SK-N-SH treated with all-trans-retinoic acid at 6 μM for 48 hours (cell line): ENCODE data around the gene GRIN2B.
A peak's percentile ranks its signal among the peaks of the same experiment; 100 is the strongest.

ENCODE experiments used
- ATAC-seq: fragments of 200-7000 bp; cut with Tn5 transposase; 3 replicates; pipeline ENCODE4 v1.9.1; 2020; ENCODE audit warnings: mild to moderate bottlenecking, moderate library complexity
- ARNTL ChIP-seq: fragments of 450-650 bp; formaldehyde crosslinking; IDR thresholded peaks from 2 replicates; pipeline ENCODE4 v1.5.0; 2020; ENCODE audit warnings: low read depth, mild to moderate bottlenecking, moderate library complexity, borderline replicate concordance
- BACH2 ChIP-seq: fragments of 250-450 bp; sonication (Bioruptor Pico); IDR thresholded peaks from 2 replicates; pipeline ENCODE4 v1.9.0; 2021; ENCODE audit warnings: mild to moderate bottlenecking, borderline replicate concordance
- CREB5 ChIP-seq: fragments of 250-450 bp; sonication (Bioruptor Pico); IDR thresholded peaks from 2 replicates; pipeline ENCODE4 v1.5.1; 2020; ENCODE audit warnings: low read depth, mild to moderate bottlenecking, moderate library complexity
- CSRNP3 ChIP-seq: fragments of 250-450 bp; sonication (Bioruptor Pico); IDR thresholded peaks from 2 replicates; pipeline ENCODE4 v1.5.1; 2021; ENCODE audit warnings: mild to moderate bottlenecking, moderate library complexity
- GLIS3 ChIP-seq: fragments of 250-450 bp; sonication (Bioruptor Pico); IDR thresholded peaks from 2 replicates; pipeline ENCODE4 v1.5.0; 2020; ENCODE audit warnings: mild to moderate bottlenecking, moderate library complexity
- OSR1 ChIP-seq: fragments of 250-450 bp; sonication (Bioruptor Pico); IDR thresholded peaks from 2 replicates; pipeline ENCODE4 v1.8.0; 2022; ENCODE audit warnings: moderate library complexity, mild to moderate bottlenecking, inconsistent platforms
- PATZ1 ChIP-seq: fragments of 250-450 bp; sonication (Bioruptor Pico); IDR thresholded peaks from 2 replicates; pipeline ENCODE4 v1.8.0; 2020; ENCODE audit warnings: mild to moderate bottlenecking, moderate library complexity, borderline replicate concordance
- POU6F1 ChIP-seq: fragments of 250-450 bp; sonication (Bioruptor Pico); IDR thresholded peaks from 2 replicates; pipeline ENCODE4 v1.8.0; 2021; ENCODE audit warnings: low read depth, mild to moderate bottlenecking, moderate library complexity, borderline replicate concordance
- PPARA ChIP-seq: fragments of 250-450 bp; sonication (Bioruptor Pico); IDR thresholded peaks from 2 replicates; pipeline ENCODE4 v1.5.0; 2020; ENCODE audit warnings: mild to moderate bottlenecking, borderline replicate concordance
- RARB ChIP-seq: fragments of 250-450 bp; sonication (Bioruptor Pico); IDR thresholded peaks from 2 replicates; pipeline ENCODE4 v1.8.0; 2021; ENCODE audit warnings: mild to moderate bottlenecking, moderate library complexity
- TCF4 ChIP-seq: fragments of 250-450 bp; sonication (Bioruptor Pico); IDR thresholded peaks from 2 replicates; pipeline ENCODE4 v1.8.0; 2021; ENCODE audit warnings: mild to moderate bottlenecking, moderate library complexity, borderline replicate concordance
- ZC3H10 ChIP-seq: fragments of 250-450 bp; sonication (Bioruptor Pico); IDR thresholded peaks from 2 replicates; pipeline ENCODE4 v1.5.1; 2021; ENCODE audit warnings: mild to moderate bottlenecking, moderate library complexity
- ZFP3 ChIP-seq: fragments of 250-450 bp; sonication (Bioruptor Pico); IDR thresholded peaks from 2 replicates; pipeline ENCODE4 v1.5.0; 2020; ENCODE audit warnings: mild to moderate bottlenecking, moderate library complexity
- ZNF565 ChIP-seq: fragments of 450-650 bp; formaldehyde crosslinking; conservative IDR thresholded peaks from 2 replicates; pipeline ENCODE4 v1.5.0; 2020; ENCODE audit warnings: low read depth, mild to moderate bottlenecking, moderate library complexity
- ZNF70 ChIP-seq: fragments of 450-650 bp; formaldehyde crosslinking; IDR thresholded peaks from 2 replicates; pipeline ENCODE4 v1.5.0; 2020; ENCODE audit warnings: mild to moderate bottlenecking, moderate library complexity
- ZNF8 ChIP-seq: fragments of 450-650 bp; formaldehyde crosslinking; IDR thresholded peaks from 2 replicates; pipeline ENCODE4 v1.5.0; 2020; ENCODE audit warnings: mild to moderate bottlenecking, moderate library complexity

The GRIN2B gene

DNA sequence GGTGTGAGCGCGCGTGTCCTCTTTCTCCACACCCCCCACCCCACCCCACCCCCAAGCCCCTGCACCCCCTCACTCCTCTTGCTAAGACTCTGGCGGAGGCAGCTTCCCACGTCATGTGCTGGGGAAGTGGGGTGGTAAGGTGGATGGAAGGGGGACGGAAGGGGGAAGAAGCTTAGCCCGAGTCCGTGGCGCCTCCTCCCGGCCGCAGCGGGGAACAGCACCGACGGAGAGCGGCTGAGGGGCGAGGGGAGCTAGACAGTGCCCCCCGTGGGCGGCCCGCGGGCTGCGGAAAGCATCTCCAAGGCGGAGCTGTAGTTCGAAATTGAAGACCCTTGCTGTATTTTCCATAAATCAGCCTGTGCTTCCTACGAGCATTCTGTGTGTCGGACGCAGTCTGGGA is 588 bp upstream of the GRIN2B start:
- ATAC-seq = no peak

GRCh38 chr12:13980538-13981295 is 685 bp downstream of the GRIN2B start:
- TF ChIP-seq TCF4 (CRISPR knock-in tag) = no peak
- no peak for TF ChIP-seq POU6F1 (CRISPR knock-in tag)
- TF ChIP-seq ZNF70 (CRISPR knock-in tag) = no peak
- TF ChIP-seq PATZ1 = no peak
- no peak for TF ChIP-seq OSR1
- TF ChIP-seq ZNF8 (CRISPR knock-in tag) = no peak
- no peak for TF ChIP-seq CREB5 (CRISPR knock-in tag)
- no peak for TF ChIP-seq PPARA (CRISPR knock-in tag)
- ATAC-seq = peak; percentile 36; the same call in 1 of the 3 replicates

More for the DNA sequence above, 588 bp upstream of the GRIN2B start:
- TF ChIP-seq CREB5 (CRISPR knock-in tag) (no peak), ZNF565 (CRISPR knock-in tag) (no peak), POU6F1 (CRISPR knock-in tag) (no peak), CSRNP3 (CRISPR knock-in tag) (no peak)

DNA sequence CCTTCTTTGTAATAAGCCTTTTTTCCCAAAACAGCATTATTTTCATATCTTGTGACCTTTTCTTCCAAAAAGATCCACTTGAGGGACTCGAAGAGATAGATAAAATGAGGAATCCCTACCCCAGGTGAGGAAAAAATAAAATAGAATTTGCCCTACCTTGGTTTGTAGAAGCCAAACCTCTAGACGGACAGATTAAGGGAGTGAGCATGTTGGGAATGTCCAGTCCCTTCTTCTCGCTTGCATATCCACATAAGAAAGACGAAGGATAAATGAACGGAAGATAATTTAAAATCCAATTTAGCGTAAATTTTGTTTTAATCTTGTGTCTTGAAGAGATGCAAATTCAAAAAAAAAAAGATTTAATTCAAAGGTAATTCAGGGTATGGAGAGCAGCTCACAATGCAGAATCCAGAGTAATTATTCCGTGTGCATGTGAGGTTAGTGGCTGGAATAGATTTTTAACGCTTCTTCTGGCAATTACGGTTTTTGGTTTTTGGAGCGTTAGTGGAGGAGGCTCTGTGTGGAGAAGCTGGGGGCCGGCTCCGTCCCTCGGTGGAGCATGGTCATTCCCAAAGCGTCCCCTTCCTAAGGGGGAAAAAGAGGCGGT is 1.5 kb downstream of the GRIN2B start:
- no peak for ATAC-seq
- TF ChIP-seq PATZ1 = no peak
- no peak for TF ChIP-seq PPARA (CRISPR knock-in tag)
- no peak for TF ChIP-seq ZFP3
- TF ChIP-seq ZNF70 (CRISPR knock-in tag) = no peak
- TF ChIP-seq GLIS3 (CRISPR knock-in tag) = no peak
- no peak for TF ChIP-seq CSRNP3 (CRISPR knock-in tag)
- TF ChIP-seq RARB (CRISPR knock-in tag) = no peak
- TF ChIP-seq POU6F1 (CRISPR knock-in tag) = no peak
- no peak for TF ChIP-seq ZC3H10 (CRISPR knock-in tag)
- TF ChIP-seq ARNTL (CRISPR knock-in tag) = no peak
- no peak for TF ChIP-seq TCF4 (CRISPR knock-in tag)
- no peak for TF ChIP-seq BACH2
